SU-DHL-6 (cell line): ENCODE results near the gene TTL.
"Not testable (repeated sequence)": the region's sequence is repeated elsewhere in the genome, so short reads cannot be mapped to it uniquely, and the experiment has no call there.

Source experiments
- H2AFZ ChIP-seq: fragments of 200-600 bp; sonication (generic); 2 replicates; pipeline ENCODE4 v1.6.1; 2014; ENCODE audit warnings: low read depth, mild to moderate bottlenecking, moderate library complexity, mixed read lengths, antibody characterized with exemption, low read length; ENCODE audit not compliant: severe bottlenecking
- H3F3A ChIP-seq: fragments of 200-600 bp; shearing (Covaris generic); 2 replicates; pipeline ENCODE4 v1.6.0; 2016; ENCODE audit warnings: antibody characterized with exemption, mild to moderate bottlenecking; ENCODE audit not compliant: insufficient read depth
- H3K27ac ChIP-seq: fragments of 200-600 bp; sonication (generic); 2 replicates; pipeline ENCODE4 v1.5.1; 2016; ENCODE audit warnings: low read depth, mild to moderate bottlenecking, low read length, moderate library complexity, mixed read lengths
- H3K27me3 ChIP-seq: fragments of 200-600 bp; sonication (generic), shearing (Covaris generic); 2 replicates; pipeline ENCODE4 v1.6.0; 2014; ENCODE audit warnings: mild to moderate bottlenecking, low read length
- H3K36me3 ChIP-seq: fragments of 200-600 bp; sonication (generic); 2 replicates; pipeline ENCODE4 v1.6.1; 2014; ENCODE audit warnings: mild to moderate bottlenecking, low read length, mixed read lengths
- H3K4me2 ChIP-seq: fragments of 300-600, 200-600 bp; shearing (Covaris generic), sonication (generic); 2 replicates; pipeline ENCODE4 v1.6.0; 2014; ENCODE audit warnings: low read length, low read depth, mild to moderate bottlenecking; ENCODE audit not compliant: poor library complexity, severe bottlenecking
- H3K4me3 ChIP-seq: fragments of 200-600 bp; sonication (generic); 2 replicates; pipeline ENCODE4 v1.5.1; 2014; ENCODE audit warnings: antibody characterized with exemption, low read length, mild to moderate bottlenecking, mixed read lengths; ENCODE audit not compliant: insufficient read depth, poor library complexity, severe bottlenecking
- H3K79me2 ChIP-seq: fragments of 200-600 bp; sonication (generic); 2 replicates; pipeline ENCODE4 v1.6.1; 2014; ENCODE audit warnings: mild to moderate bottlenecking, low read length, moderate library complexity; ENCODE audit not compliant: insufficient read depth
- H3K9ac ChIP-seq: fragments of 200-600 bp; sonication (generic); 2 replicates; pipeline ENCODE4 v1.7.0; 2014; ENCODE audit warnings: mild to moderate bottlenecking, low read length
- H3K9me2 ChIP-seq: fragments of 200-600 bp; sonication (generic); replicated peaks from 2 replicates; pipeline ENCODE4 v1.6.1; 2014; ENCODE audit warnings: low read length; ENCODE audit not compliant: insufficient read depth
- H3K9me3 ChIP-seq: fragments of 200-600 bp; sonication (generic); 2 replicates; pipeline ENCODE4 v1.6.1; 2014; ENCODE audit warnings: low read length, mixed read lengths; ENCODE audit not compliant: insufficient read depth
- H4K20me1 ChIP-seq: fragments of 200-600 bp; sonication (generic); 2 replicates; pipeline ENCODE4 v1.6.1; 2014; ENCODE audit warnings: low read depth, mild to moderate bottlenecking, antibody characterized with exemption, low read length, moderate library complexity, mixed read lengths
- CTCF ChIP-seq: fragments of 200-600 bp; sonication (generic); IDR thresholded peaks from one replicate; pipeline ENCODE4 v1.5.1; 2017; ENCODE audit warnings: antibody characterized with exemption, mild to moderate bottlenecking, low read length, moderate library complexity; ENCODE audit not compliant: insufficient read depth, poor library complexity, severe bottlenecking
- EZH2phosphoT487 ChIP-seq: fragments of 200-600 bp; sonication (generic), shearing (Covaris generic); conservative IDR thresholded peaks from 2 replicates; pipeline ENCODE4 v1.6.1; 2018; ENCODE audit warnings: mild to moderate bottlenecking, antibody characterized with exemption, low read length, moderate library complexity, mixed read lengths

The TTL gene

DNA sequence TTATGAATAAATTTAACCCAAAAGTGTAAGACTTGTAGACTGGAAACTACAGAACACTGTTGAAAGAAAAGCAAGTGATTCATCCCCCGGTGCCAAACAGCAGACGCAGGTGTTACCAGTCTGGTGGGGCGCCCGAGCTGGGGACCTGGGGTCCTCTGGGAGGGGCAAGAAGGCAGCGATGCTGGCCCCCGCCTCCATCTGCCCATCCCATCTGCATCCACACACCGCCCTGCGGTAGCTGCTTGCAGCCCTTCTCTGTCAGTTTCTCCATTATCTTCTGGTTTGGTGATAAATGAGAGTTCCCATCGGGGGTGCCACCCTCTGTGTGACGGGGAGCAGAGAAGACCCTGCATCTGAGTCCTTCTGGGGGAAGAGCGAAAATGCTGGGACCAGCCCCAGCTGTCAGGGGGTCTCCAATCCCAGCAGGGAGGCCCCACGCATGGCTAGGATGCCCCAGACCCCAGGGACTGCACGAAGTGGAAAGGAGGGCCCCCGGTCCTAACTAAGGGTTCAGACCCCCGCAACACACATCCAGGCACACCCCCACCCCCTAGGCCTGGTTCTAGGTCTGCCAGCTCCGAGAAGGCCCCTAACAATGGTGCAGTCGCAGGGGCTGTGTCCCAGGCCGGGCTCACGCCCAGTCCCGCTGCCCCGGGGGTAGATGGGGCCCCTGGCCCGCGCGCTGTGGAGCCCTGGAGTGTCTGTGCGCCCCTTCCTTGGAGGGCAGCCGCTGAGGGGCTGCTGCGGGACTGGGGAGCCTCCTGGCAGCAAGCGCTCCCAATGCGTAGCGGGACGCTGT is 47.8 kb upstream of the TTL start:
- Histone ChIP-seq H3K27me3 (no peaks in the 10 kb centered on the region), H3K27ac (no peak overlapping the region)

DNA sequence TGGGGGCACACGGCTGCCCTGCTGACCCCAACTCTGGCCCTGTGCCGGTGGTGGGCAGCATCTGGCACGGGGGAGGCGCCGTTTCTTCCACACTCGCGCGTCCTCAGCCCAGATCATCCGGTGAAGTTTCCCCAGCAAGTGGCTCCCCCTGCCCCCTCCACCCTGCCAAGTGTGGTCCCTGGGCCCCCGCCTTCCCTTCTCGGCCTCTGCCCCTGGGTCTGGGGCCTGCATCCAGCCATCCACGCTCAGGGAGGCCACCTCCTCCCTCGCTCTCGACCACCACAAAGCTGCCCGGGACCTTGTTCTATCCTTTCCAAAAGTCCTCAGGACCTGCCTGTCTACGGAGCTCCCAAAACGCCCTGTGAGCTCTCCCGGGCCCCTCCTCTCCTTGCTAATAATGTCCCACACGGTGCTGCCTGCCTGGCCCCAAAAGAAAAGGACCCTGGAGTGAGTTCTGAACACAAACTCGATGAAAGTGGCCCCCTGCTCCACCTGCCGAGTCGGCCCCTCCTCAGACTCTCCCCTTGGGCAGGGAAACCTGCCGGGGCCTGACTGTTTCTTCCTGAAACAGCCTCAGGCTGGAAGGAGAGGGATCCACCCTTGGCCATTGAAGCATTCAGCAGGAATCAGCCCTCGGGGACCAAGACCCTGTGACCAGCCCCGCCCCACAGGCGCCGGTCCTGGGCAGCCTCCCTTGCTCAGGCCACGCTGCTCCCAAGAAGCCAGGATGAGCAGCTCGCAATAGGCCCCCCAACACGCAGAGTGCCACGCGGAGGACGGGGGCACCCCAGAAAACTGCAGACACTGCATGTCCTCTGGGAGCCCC is 46.9 kb upstream of the TTL start:
- not testable (repeated sequence) for H3K9me2 ChIP-seq, H3K79me2 ChIP-seq, H2AFZ ChIP-seq, H4K20me1 ChIP-seq, H3K36me3 ChIP-seq, H3K4me2 ChIP-seq, H3K27ac ChIP-seq, H3K27me3 ChIP-seq, H3F3A ChIP-seq, H3K4me3 ChIP-seq, H3K9me3 ChIP-seq, H3K9ac ChIP-seq

More for the DNA sequence above, 47.8 kb upstream of the TTL start:
- H4K20me1 ChIP-seq: no peaks in the 10 kb centered on the region
- TF ChIP-seq EZH2phosphoT487 (no peak), CTCF (no peak)
- no peak overlapping the region for H2AFZ ChIP-seq
- H3K9ac ChIP-seq: no peak overlapping the region
- no peaks in the 10 kb centered on the region for H3K9me2 ChIP-seq
- H3K36me3 ChIP-seq: no peaks in the 10 kb centered on the region
- no peak overlapping the region for H3K4me2 ChIP-seq
- H3K4me3 ChIP-seq: no peak overlapping the region
- H3F3A ChIP-seq: no peaks in the 10 kb centered on the region
- H3K9me3 ChIP-seq: no peaks in the 10 kb centered on the region
- H3K79me2 ChIP-seq: no peaks in the 10 kb centered on the region

DNA sequence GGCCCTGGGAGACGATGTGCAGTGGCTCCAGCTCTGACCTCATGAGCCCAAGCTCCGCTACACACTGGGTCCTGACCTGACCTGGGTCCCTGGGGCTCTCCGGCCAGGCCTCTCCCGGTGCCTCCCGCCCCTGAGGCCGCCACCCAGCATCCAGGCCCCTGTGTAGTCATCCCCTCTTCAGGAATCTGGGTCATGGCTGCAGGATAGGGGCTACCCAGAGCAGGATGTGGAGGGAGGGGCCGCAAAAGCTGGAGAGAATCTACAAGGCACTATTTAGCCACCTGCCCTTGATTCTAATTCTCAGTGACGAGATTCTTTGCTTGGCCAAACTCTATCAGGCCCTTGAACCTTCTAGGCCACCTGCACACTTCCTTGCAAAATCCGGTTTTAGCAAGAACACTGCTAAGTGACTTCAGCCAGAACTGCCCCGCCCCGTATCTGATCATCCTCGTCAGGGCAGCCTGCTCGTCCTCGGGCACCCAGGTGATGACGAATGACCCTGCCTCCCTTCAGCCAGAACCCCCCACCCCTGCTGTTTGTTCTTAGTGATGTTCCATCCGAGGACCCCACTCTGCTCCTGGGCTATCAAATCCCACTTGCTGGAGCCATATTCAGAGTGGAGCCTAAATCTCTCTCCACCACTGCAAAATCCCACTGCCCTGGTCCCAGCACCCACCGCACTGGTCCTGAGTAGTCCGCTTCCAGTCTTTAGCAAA is 46.1 kb upstream of the TTL start:
- H3K79me2 ChIP-seq, H3F3A ChIP-seq, H3K36me3 ChIP-seq, H3K4me3 ChIP-seq, H3K27me3 ChIP-seq, H3K9ac ChIP-seq, H2AFZ ChIP-seq, H3K27ac ChIP-seq, H3K9me3 ChIP-seq, H4K20me1 ChIP-seq, H3K9me2 ChIP-seq, H3K4me2 ChIP-seq: not testable (repeated sequence)

GRCh38 chr2:112436993-112437392 is 45.0 kb upstream of the TTL start:
- not testable (repeated sequence) for H4K20me1 ChIP-seq, H3K9ac ChIP-seq, H3F3A ChIP-seq, H3K4me2 ChIP-seq, H3K4me3 ChIP-seq, H3K27ac ChIP-seq, H3K79me2 ChIP-seq, H2AFZ ChIP-seq, H3K36me3 ChIP-seq, H3K9me2 ChIP-seq, H3K27me3 ChIP-seq, H3K9me3 ChIP-seq

GRCh38 chr2:112437405-112437831 is 44.5 kb upstream of the TTL start:
- H3K9me3 ChIP-seq, H3K9me2 ChIP-seq, H3K79me2 ChIP-seq, H3K9ac ChIP-seq, H3K36me3 ChIP-seq, H3K4me2 ChIP-seq, H3F3A ChIP-seq, H2AFZ ChIP-seq, H3K4me3 ChIP-seq, H3K27ac ChIP-seq, H4K20me1 ChIP-seq, H3K27me3 ChIP-seq: not testable (repeated sequence)

GRCh38 chr2:112438603-112439261 is 43.2 kb upstream of the TTL start:
- not testable (repeated sequence) for H3K27me3 ChIP-seq, H2AFZ ChIP-seq, H3K4me2 ChIP-seq, H3K36me3 ChIP-seq, H3K4me3 ChIP-seq, H3K79me2 ChIP-seq, H3K9ac ChIP-seq, H4K20me1 ChIP-seq, H3K27ac ChIP-seq, H3K9me2 ChIP-seq, H3K9me3 ChIP-seq, H3F3A ChIP-seq
